ENCODE measurements around the gene ANLN. TPM values are rescaled to one million over a fixed set of nuclear protein-coding genes. Genes with fewer than 3 reads are reported as not detected.

The ANLN gene
- total RNA-seq, 1 experiment from 2014 or later, result 106 TPM

DNA sequence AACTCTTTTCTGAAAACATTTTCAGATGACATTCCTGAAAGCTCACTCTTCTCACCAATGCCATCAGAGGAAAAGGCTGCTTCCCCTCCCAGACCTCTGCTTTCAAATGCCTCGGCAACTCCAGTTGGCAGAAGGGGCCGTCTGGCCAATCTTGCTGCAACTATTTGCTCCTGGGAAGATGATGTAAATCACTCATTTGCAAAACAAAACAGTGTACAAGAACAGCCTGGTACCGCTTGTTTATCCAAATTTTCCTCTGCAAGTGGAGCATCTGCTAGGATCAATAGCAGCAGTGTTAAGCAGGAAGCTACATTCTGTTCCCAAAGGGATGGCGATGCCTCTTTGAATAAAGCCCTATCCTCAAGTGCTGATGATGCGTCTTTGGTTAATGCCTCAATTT, 16.5 kb downstream of the ANLN start:
- Mint-ChIP-seq H3K27me3 (ENCODE audit: insufficient read depth, unreplicated experiment) (no peaks in the 10 kb centered on the region), H3K4me1 (ENCODE audit: low read depth, unreplicated experiment) (no peaks in the 10 kb centered on the region), H3K36me3 (ENCODE audit: insufficient read depth, unreplicated experiment) (peaks cover 59% of the 10 kb centered on the region), H3K9me3 (ENCODE audit: unreplicated experiment) (no peaks in the 10 kb centered on the region), H3K27ac (ENCODE audit: unreplicated experiment) (no peak overlapping the region), H3K4me3 (ENCODE audit: unreplicated experiment) (no peak overlapping the region)
- Histone ChIP-seq H3K36me3 (ENCODE audit: control insufficient read depth, insufficient read depth, low read length) (peaks cover 3% of the 10 kb centered on the region), H3K4me1 (no peaks in the 10 kb centered on the region), H3K27me3 (replicated peaks; ENCODE audit: control insufficient read depth, insufficient read depth, low read length) (no peaks in the 10 kb centered on the region), H3K9me3 (no peaks in the 10 kb centered on the region), H3K4me3 (ENCODE audit: low read depth, low read length) (no peak overlapping the region)
- BruUV-seq (replicated peaks), result no TSS peak
- POLR2A ChIA-PET, result no interaction called here
- CTCF ChIA-PET, result no interaction called here
- intact Hi-C loops (cut with micrococcal nuclease; ENCODE audit: unreplicated experiment), result no loop called here
- TF ChIP-seq, protein P1, sequence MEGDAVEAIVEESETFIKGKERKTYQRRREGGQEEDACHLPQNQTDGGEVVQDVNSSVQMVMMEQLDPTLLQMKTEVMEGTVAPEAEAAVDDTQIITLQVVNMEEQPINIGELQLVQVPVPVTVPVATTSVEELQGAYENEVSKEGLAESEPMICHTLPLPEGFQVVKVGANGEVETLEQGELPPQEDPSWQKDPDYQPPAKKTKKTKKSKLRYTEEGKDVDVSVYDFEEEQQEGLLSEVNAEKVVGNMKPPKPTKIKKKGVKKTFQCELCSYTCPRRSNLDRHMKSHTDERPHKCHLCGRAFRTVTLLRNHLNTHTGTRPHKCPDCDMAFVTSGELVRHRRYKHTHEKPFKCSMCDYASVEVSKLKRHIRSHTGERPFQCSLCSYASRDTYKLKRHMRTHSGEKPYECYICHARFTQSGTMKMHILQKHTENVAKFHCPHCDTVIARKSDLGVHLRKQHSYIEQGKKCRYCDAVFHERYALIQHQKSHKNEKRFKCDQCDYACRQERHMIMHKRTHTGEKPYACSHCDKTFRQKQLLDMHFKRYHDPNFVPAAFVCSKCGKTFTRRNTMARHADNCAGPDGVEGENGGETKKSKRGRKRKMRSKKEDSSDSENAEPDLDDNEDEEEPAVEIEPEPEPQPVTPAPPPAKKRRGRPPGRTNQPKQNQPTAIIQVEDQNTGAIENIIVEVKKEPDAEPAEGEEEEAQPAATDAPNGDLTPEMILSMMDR (IDR thresholded peaks at IDR 0.05; ENCODE audit: insufficient read depth in 1 of 2, low read depth in 1 of 2, low read length in 1 of 2, severe bottlenecking in 1 of 2, unreplicated experiment in 1 of 2), result no peak
- no peak for DNase-seq

GRCh38 chr7:36407636-36408550, 18.2 kb downstream of the ANLN start:
- no peaks in the 10 kb centered on the region for H3K9me3 ChIP-seq
- Mint-ChIP-seq H3K9me3 (ENCODE audit: unreplicated experiment) (no peaks in the 10 kb centered on the region), H3K4me3 (ENCODE audit: unreplicated experiment) (no peak overlapping the region), H3K27ac (ENCODE audit: unreplicated experiment) (no peak overlapping the region), H3K27me3 (ENCODE audit: insufficient read depth, unreplicated experiment) (no peaks in the 10 kb centered on the region), H3K4me1 (ENCODE audit: low read depth, unreplicated experiment) (no peaks in the 10 kb centered on the region), H3K36me3 (ENCODE audit: insufficient read depth, unreplicated experiment) (peaks cover 42% of the 10 kb centered on the region)
- peaks cover 3% of the 10 kb centered on the region for H3K36me3 ChIP-seq (ENCODE audit: control insufficient read depth, insufficient read depth, low read length)
- POLR2A ChIA-PET, result no interaction called here
- no peak for DNase-seq
- no peak overlapping the region for H3K4me3 ChIP-seq (ENCODE audit: low read depth, low read length)
- 0 out of 2 replicates have a peak, but pooled peaks cover 4% of the 10 kb centered on the region for H3K4me1 ChIP-seq
- TF ChIP-seq, protein P1 (IDR thresholded peaks at IDR 0.05; ENCODE audit: insufficient read depth in 1 of 2, low read depth in 1 of 2, low read length in 1 of 2, severe bottlenecking in 1 of 2, unreplicated experiment in 1 of 2), result no peak
- CTCF ChIA-PET, result no interaction called here
- no TSS peak for BruUV-seq (replicated peaks)
- no peaks in the 10 kb centered on the region for H3K27me3 ChIP-seq (replicated peaks; ENCODE audit: control insufficient read depth, insufficient read depth, low read length)
- intact Hi-C loops (cut with micrococcal nuclease; ENCODE audit: unreplicated experiment), result no loop called here

GRCh38 chr7:36408589-36408988, 18.9 kb downstream of the ANLN start:
- intact Hi-C loops (cut with micrococcal nuclease; ENCODE audit: unreplicated experiment), result no loop called here
- no peaks in the 10 kb centered on the region for H3K9me3 ChIP-seq
- H3K27me3 Mint-ChIP-seq (ENCODE audit: insufficient read depth, unreplicated experiment), result no peaks in the 10 kb centered on the region
- no peak for DNase-seq
- H3K27me3 ChIP-seq (replicated peaks; ENCODE audit: control insufficient read depth, insufficient read depth, low read length), result no peaks in the 10 kb centered on the region
- H3K4me3 ChIP-seq (ENCODE audit: low read depth, low read length), result no peak overlapping the region
- ChIA-PET CTCF (no interaction called here), POLR2A (no interaction called here)
- H3K9me3 Mint-ChIP-seq (ENCODE audit: unreplicated experiment), result no peaks in the 10 kb centered on the region
- no TSS peak for BruUV-seq (replicated peaks)
- H3K36me3 Mint-ChIP-seq (ENCODE audit: insufficient read depth, unreplicated experiment), result peaks cover 35% of the 10 kb centered on the region
- peaks cover 3% of the 10 kb centered on the region for H3K36me3 ChIP-seq (ENCODE audit: control insufficient read depth, insufficient read depth, low read length)
- no peak overlapping the region for H3K27ac Mint-ChIP-seq (ENCODE audit: unreplicated experiment)
- 0 out of 2 replicates have a peak, but pooled peaks cover 4% of the 10 kb centered on the region for H3K4me1 ChIP-seq
- no peaks in the 10 kb centered on the region for H3K4me1 Mint-ChIP-seq (ENCODE audit: low read depth, unreplicated experiment)
- H3K4me3 Mint-ChIP-seq (ENCODE audit: unreplicated experiment), result no peak overlapping the region
- TF ChIP-seq, protein P1 (IDR thresholded peaks at IDR 0.05; ENCODE audit: insufficient read depth in 1 of 2, low read depth in 1 of 2, low read length in 1 of 2, severe bottlenecking in 1 of 2, unreplicated experiment in 1 of 2), result no peak
